ENCODE results near the gene HINT3. TPM values are rescaled to one million over a fixed set of nuclear protein-coding genes. Genes with fewer than 3 reads are reported as not detected.

The HINT3 gene
- total and polyA plus RNA-seq, 4 donors: 15.6 to 37.4 (median 18.1) TPM

DNA sequence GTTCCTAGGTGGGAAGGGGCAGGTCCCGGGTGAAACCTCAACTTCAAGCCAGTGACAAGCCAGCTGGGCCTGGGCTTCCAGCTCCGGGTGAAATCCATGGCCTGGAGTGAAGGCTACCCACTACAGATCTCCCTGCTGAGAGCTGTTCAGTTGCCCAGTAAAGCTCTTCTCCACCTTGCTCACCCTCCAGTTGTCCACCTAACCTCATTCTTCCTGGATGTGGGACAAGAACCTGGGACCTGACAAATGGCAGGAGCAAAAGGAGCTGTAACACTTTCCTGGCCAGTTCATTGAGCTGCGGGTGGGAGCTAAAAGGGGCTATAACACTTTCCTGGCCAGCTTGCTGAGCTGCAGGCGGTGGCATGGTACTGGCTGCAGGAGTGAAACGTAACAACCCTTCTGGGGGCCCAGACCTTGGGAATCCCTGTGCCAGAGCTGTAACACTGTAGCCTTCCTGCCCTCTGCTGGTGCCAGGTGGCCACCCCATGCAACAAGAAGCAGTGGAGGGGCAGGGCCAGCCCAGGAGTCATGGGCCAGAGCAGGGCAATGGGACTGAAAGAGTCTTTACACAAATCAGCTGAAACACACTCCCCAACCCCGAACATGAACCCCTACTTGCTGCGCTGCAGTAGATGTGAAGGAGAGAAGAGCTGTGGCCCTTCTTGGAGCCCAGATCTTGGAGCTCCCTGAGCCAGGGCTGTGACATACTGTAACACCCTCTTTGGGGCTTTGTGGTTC lies 3.6 kb upstream of the HINT3 start:
- intact Hi-C loops (cut with DNase I): no loop called here
- Histone ChIP-seq H3K4me3 (ENCODE audit: low read length in 2 of 2) (no peak overlapping the region), H3K4me1 (ENCODE audit: control insufficient read depth in 1 of 2, insufficient read depth in 2 of 2, low read length in 2 of 2) (no peaks in the 10 kb centered on the region), H3K36me3 (ENCODE audit: control insufficient read depth in 1 of 2, insufficient read depth in 2 of 2, low read length in 1 of 2) (no peaks in the 10 kb centered on the region), H3K27ac (ENCODE audit: low read depth in 1 of 2, low read length in 2 of 2) (no peak overlapping the region), H3K27me3 (ENCODE audit: control insufficient read depth in 1 of 2, insufficient read depth in 2 of 2, low read length in 1 of 2) (no peaks in the 10 kb centered on the region), H3K9me3 (ENCODE audit: control insufficient read depth, low read length) (no peaks in the 10 kb centered on the region)
- WGBS, 2 donors: 77 to 88% methylated on average over 7 of the region's 7 CpGs
- no peak for DNase-seq
- no peak for ATAC-seq (ENCODE audit: low FRiP score)

GRCh38 chr6:125953502-125953875 lies 3.1 kb upstream of the HINT3 start:
- Histone ChIP-seq H3K36me3 (ENCODE audit: control insufficient read depth in 1 of 2, insufficient read depth in 2 of 2, low read length in 1 of 2) (no peaks in the 10 kb centered on the region), H3K4me3 (ENCODE audit: low read length in 2 of 2) (no peak overlapping the region), H3K27me3 (ENCODE audit: control insufficient read depth in 1 of 2, insufficient read depth in 2 of 2, low read length in 1 of 2) (no peaks in the 10 kb centered on the region), H3K4me1 (ENCODE audit: control insufficient read depth in 1 of 2, insufficient read depth in 2 of 2, low read length in 2 of 2) (peaks cover 0 to 3% of the 10 kb centered on the region in 2 donors), H3K27ac (ENCODE audit: low read depth in 1 of 2, low read length in 2 of 2) (no peak overlapping the region), H3K9me3 (ENCODE audit: control insufficient read depth, low read length) (no peaks in the 10 kb centered on the region)
- DNase-seq (no peak), ATAC-seq (ENCODE audit: low FRiP score) (no peak)
- intact Hi-C loops (cut with DNase I): no loop called here
- WGBS, 2 donors: 73 to 75% methylated on average over 11 of the region's 11 CpGs

DNA sequence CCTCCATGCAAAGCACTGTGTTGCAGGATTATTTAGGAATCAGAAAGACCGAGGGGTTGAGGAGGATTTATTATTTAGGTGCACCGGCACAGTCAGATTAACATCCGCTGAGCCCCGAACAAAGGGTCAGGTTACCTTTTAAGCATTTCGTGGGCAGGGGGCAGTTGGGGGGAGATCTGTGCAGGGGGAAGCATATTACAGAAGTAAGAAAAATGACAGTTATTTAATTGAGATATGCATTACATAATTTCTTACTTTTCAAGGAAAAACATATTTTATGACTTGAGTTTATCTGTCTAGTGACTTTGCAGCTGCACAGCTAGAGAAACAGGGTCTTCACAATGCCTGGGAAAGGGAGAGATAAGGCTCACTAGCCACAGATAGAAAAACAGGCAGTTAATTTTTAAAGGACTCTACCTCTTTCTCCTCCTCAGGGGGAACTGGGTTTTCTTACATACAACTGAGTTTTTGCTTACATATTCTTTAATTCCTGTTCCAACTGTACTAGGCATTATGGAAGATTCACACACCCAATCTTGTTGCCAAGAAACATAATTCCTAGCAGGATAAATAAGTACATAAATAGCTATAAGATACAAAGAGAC lies 1.7 kb upstream of the HINT3 start:
- H3K9me3 ChIP-seq (ENCODE audit: control insufficient read depth, low read length): no peaks in the 10 kb centered on the region
- no peaks in the 10 kb centered on the region for H3K36me3 ChIP-seq (ENCODE audit: control insufficient read depth in 1 of 2, insufficient read depth in 2 of 2, low read length in 1 of 2)
- DNase-seq: no peak
- H3K27ac ChIP-seq (ENCODE audit: low read depth in 1 of 2, low read length in 2 of 2): no peak overlapping the region
- H3K4me1 ChIP-seq (ENCODE audit: control insufficient read depth in 1 of 2, insufficient read depth in 2 of 2, low read length in 2 of 2): peaks cover 3 to 7% of the 10 kb centered on the region in 2 donors
- H3K27me3 ChIP-seq (ENCODE audit: control insufficient read depth in 1 of 2, insufficient read depth in 2 of 2, low read length in 1 of 2): no peaks in the 10 kb centered on the region
- ATAC-seq (ENCODE audit: low FRiP score): no peak
- intact Hi-C loops (cut with DNase I): loop anchor here (5.0 kb wide), 4 partner anchors 38 to 643 kb away; no protein-coding TSS in a partner anchor
- H3K4me3 ChIP-seq (ENCODE audit: low read length in 2 of 2): no peak overlapping the region
- 64 to 65% methylated on average over 5 of the region's 5 CpGs for WGBS, 2 donors

GRCh38 chr6:125955973-125956372 lies 597 bp upstream of the HINT3 start:
- intact Hi-C loops (cut with DNase I): loop anchor here (2.0 to 5.0 kb wide), 5 partner anchors 39 to 644 kb away; no protein-coding TSS in a partner anchor
- ATAC-seq (ENCODE audit: low FRiP score): no peak
- no peaks in the 10 kb centered on the region for H3K9me3 ChIP-seq (ENCODE audit: control insufficient read depth, low read length)
- H3K27me3 ChIP-seq (ENCODE audit: control insufficient read depth in 1 of 2, insufficient read depth in 2 of 2, low read length in 1 of 2): no peaks in the 10 kb centered on the region
- 41 to 42% methylated on average over 5 of the region's 5 CpGs for WGBS, 2 donors
- H3K36me3 ChIP-seq (ENCODE audit: control insufficient read depth in 1 of 2, insufficient read depth in 2 of 2, low read length in 1 of 2): no peaks in the 10 kb centered on the region
- H3K4me3 ChIP-seq (ENCODE audit: low read length in 2 of 2): peak overlapping the region in 1 of 2 donors; percentile 16
- no peak for DNase-seq
- H3K27ac ChIP-seq (ENCODE audit: low read depth in 1 of 2, low read length in 2 of 2): peak overlapping the region in 1 of 2 donors; percentile 73
- peaks cover 3 to 7% of the 10 kb centered on the region in 2 donors for H3K4me1 ChIP-seq (ENCODE audit: control insufficient read depth in 1 of 2, insufficient read depth in 2 of 2, low read length in 2 of 2)

DNA sequence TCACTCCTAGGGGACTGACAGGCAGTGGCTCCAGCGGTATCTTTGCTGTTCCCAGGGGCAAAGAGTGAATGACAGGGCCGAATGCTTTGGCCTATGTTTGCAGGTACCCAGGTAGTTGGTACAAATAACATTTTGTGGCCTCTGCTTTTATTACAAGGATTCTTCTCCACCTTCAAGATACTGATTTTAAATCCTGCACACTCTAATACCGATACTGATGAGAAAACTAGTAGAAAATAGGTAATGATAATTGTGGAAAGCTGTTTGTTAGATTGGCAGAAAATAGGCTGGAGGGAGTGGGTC lies 772 bp downstream of the HINT3 start:
- intact Hi-C loops (cut with DNase I): loop anchor here (2.0 to 5.0 kb wide), 5 partner anchors 40 to 645 kb away; no protein-coding TSS in a partner anchor

GRCh38 chr6:125957845-125958244 lies 1.3 kb downstream of the HINT3 start:
- WGBS, 2 donors: 29 to 32% methylated on average over 4 of the region's 4 CpGs
- DNase-seq: no peak
- Histone ChIP-seq H3K9me3 (ENCODE audit: control insufficient read depth, low read length) (no peaks in the 10 kb centered on the region), H3K4me3 (ENCODE audit: low read length in 2 of 2) (peak overlapping the region in 1 of 2 donors; percentile 69), H3K27ac (ENCODE audit: low read depth in 1 of 2, low read length in 2 of 2) (no peak overlapping the region), H3K4me1 (ENCODE audit: control insufficient read depth in 1 of 2, insufficient read depth in 2 of 2, low read length in 2 of 2) (peaks cover 3 to 8% of the 10 kb centered on the region in 2 donors), H3K27me3 (ENCODE audit: control insufficient read depth in 1 of 2, insufficient read depth in 2 of 2, low read length in 1 of 2) (no peaks in the 10 kb centered on the region), H3K36me3 (ENCODE audit: control insufficient read depth in 1 of 2, insufficient read depth in 2 of 2, low read length in 1 of 2) (no peaks in the 10 kb centered on the region)
- intact Hi-C loops (cut with DNase I): loop anchor here (2.0 to 5.0 kb wide), 5 partner anchors 41 to 646 kb away; no protein-coding TSS in a partner anchor
- no peak for ATAC-seq (ENCODE audit: low FRiP score)

More for the DNA sequence above, 772 bp downstream of the HINT3 start:
- H3K36me3 ChIP-seq (ENCODE audit: control insufficient read depth in 1 of 2, insufficient read depth in 2 of 2, low read length in 1 of 2): no peaks in the 10 kb centered on the region
- no peaks in the 10 kb centered on the region for H3K27me3 ChIP-seq (ENCODE audit: control insufficient read depth in 1 of 2, insufficient read depth in 2 of 2, low read length in 1 of 2)
- H3K27ac ChIP-seq (ENCODE audit: low read depth in 1 of 2, low read length in 2 of 2): no peak overlapping the region
- ATAC-seq (ENCODE audit: low FRiP score) (no peak), DNase-seq (no peak)
- 0 to 1% methylated on average over 3 of the region's 3 CpGs for WGBS, 2 donors
- no peaks in the 10 kb centered on the region for H3K9me3 ChIP-seq (ENCODE audit: control insufficient read depth, low read length)
- H3K4me3 ChIP-seq (ENCODE audit: low read length in 2 of 2): peak overlapping the region; percentile 69 to 84
- peaks cover 3 to 7% of the 10 kb centered on the region in 2 donors for H3K4me1 ChIP-seq (ENCODE audit: control insufficient read depth in 1 of 2, insufficient read depth in 2 of 2, low read length in 2 of 2)

GRCh38 chr6:125959041-125959440 lies 2.5 kb downstream of the HINT3 start:
- DNase-seq (no peak), ATAC-seq (ENCODE audit: low FRiP score) (no peak)
- H3K27me3 ChIP-seq (ENCODE audit: control insufficient read depth in 1 of 2, insufficient read depth in 2 of 2, low read length in 1 of 2): no peaks in the 10 kb centered on the region
- peaks cover 3 to 13% of the 10 kb centered on the region in 2 donors for H3K4me1 ChIP-seq (ENCODE audit: control insufficient read depth in 1 of 2, insufficient read depth in 2 of 2, low read length in 2 of 2)
- intact Hi-C loops (cut with DNase I): loop anchor here (5.0 kb wide), 4 partner anchors 42 to 647 kb away; no protein-coding TSS in a partner anchor
- H3K4me3 ChIP-seq (ENCODE audit: low read length in 2 of 2): no peak overlapping the region
- no peaks in the 10 kb centered on the region for H3K9me3 ChIP-seq (ENCODE audit: control insufficient read depth, low read length)
- H3K36me3 ChIP-seq (ENCODE audit: control insufficient read depth in 1 of 2, insufficient read depth in 2 of 2, low read length in 1 of 2): no peaks in the 10 kb centered on the region
- WGBS, 2 donors: 84 to 91% methylated on average over 4 of the region's 4 CpGs
- H3K27ac ChIP-seq (ENCODE audit: low read depth in 1 of 2, low read length in 2 of 2): no peak overlapping the region

DNA sequence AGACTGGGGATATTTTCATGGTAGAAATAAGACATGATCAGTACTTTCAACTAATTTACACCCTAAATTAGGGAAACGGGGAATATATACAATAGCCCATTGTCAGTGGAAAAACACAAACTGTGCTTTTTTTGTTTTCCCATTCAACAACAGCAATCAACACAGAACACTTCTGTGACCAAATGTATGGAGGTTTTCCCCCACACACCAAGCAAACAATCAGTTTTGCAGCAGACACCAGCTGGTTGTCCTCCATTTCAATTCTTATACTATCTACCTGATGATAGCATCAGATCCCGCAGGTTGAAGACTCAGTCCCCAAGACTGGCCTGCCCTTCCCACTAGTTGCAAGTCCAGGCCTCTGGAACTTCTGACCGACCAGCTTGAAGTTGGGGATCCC lies 4.5 kb downstream of the HINT3 start:
- ATAC-seq (ENCODE audit: low FRiP score) (no peak), DNase-seq (no peak)
- 87 to 90% methylated on average over 3 of the region's 3 CpGs for WGBS, 2 donors
- intact Hi-C loops (cut with DNase I): no loop called here
- Histone ChIP-seq H3K4me1 (ENCODE audit: control insufficient read depth in 1 of 2, insufficient read depth in 2 of 2, low read length in 2 of 2) (peaks cover 3 to 13% of the 10 kb centered on the region in 2 donors), H3K36me3 (ENCODE audit: control insufficient read depth in 1 of 2, insufficient read depth in 2 of 2, low read length in 1 of 2) (no peaks in the 10 kb centered on the region), H3K4me3 (ENCODE audit: low read length in 2 of 2) (no peak overlapping the region), H3K27ac (ENCODE audit: low read depth in 1 of 2, low read length in 2 of 2) (no peak overlapping the region), H3K9me3 (ENCODE audit: control insufficient read depth, low read length) (no peaks in the 10 kb centered on the region), H3K27me3 (ENCODE audit: control insufficient read depth in 1 of 2, insufficient read depth in 2 of 2, low read length in 1 of 2) (no peaks in the 10 kb centered on the region)

Data from aorta (tissue), 5 donors.